ENCODE data around the gene COA8.

COA8 gene

DNA sequence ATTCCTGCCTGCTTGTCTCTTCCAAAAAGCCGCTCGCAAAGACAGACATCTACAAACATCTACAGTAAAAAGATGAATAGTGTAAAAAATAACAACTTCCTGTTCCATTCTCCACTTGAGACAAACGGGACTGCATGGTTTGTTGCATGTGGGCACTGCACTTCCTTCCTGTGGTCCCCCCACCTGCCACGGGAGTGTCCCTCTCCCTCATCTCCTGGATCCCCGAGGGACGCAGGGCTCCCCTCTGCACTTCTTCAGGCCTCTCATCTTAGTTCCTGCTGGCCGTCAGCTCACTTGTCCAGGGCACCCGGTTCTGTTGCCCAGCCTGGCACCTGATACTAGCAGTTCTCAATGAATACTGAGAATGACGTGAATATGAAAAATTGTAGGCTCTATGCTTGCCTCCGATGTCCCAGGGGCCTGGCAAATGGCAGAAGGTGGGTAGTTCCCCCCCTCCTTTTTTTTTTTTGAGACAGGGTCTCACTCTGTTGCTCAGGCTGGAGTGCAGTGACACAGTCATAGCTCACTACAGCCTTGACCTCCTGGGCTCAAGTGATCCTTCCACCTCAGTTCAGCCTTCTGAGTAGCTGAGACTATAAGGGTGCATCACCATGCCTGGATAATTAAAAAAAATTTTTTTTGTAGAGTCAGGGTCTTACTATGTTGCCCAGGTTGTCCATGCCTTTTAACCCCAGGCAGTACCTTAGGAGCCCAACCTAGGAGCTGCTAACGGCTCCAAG, 62.8 kb downstream of the COA8 start:
- no peak for DNase-seq (ENCODE audit: low read depth)

DNA sequence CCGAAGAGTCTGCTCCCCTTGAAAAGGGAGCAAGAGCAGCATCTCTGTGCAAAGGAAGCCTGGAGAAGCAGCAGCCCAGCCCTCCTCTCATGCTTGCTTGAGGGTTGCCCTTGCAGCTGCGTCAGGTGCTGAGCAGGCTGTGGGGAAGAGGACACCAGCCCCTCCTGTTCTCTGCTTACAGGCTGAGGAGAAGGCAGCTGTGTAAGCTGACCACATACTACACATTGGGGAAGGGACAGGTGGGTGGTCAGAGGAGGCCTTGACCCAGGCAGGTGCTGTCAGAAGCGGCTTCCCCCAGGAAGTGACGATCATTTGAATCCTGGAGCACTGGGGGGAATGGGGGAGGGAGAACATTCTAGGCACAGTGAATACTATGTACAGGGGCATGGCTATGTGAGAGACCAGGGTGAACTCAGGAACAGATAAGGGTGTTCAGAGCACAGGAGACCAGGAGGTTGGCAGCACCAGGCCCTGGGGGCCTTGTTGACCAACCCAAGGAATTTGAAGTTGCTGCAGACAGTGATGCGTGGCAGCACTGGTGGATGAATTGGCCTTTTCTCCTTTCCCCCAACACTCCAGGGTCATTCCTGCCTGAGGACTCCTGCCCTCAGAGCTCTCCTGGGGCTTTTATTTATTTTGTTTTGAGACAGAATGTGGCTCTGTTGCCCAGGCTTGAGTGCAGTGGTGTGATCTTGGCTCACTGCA, 63.5 kb downstream of the COA8 start:
- DNase-seq (ENCODE audit: low read depth): no peak

DNA sequence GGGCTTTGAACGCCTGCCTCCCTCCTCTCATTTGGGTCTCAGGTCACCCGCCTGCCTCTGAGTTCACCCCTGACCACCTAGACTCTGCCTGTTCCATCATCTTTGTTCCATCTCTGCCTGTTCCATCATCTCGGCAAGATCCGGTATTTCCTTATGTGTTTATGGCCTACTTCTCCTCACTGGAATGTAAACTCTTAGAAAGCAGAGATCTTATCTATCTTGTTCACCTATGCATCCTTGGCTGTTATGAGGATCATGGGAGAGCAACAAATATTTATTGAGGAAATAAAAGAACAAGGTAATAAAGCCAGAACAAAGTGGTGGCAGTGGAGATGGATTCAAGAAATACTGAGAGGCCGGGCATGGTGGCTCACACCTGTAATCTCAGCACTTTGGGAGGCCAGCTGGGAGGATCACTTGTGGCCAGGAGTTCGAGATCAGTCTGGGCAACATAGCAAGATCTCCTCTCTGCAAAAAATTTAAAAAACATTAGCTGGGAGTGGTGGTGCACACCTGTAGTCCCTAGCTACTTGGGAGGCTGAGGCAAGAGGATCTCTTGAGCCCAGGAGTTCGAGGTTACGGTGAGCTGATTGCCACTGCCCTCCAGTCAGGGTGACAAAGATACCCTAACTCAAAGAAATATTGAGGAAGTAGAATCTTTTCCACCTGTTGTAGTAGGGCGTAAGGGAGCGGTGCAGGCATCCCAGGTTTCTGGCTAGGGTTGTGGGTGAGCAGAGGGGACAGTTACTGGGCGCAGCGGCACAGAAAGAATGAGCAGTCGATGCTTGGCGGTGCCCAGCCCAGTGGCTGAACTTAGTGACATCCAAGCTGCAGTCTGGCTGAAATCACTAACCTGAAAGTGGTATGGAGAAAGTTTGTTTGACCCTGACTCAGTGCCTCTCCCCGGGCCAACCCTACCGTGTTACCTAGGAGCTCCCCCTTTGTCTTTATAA, 64.6 kb downstream of the COA8 start:
- no peak for DNase-seq (ENCODE audit: low read depth)

DNA sequence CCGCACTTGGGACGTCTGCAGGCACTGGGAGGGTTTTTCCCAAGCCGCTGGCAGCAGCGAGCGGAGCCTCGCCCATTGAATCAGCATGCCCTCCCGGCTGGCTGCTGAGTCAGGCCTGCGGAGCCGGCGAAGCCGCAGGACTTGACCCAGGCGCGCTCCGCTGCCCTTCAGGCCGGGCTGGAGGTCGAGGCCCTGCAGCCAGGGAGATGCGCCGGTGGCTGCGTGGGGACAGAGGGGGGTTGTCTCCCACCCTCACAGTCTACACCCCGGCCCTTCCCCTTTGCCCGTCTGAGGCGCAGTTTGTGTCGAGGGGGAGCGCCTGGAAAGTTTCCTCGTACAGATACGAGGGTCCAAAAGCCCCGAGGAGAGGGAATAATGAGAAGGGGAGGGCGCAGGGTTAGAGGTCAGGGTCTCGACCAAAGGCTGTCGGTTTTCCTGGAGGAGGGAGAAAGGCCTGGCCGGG, 65.5 kb downstream of the COA8 start:
- DNase-seq (ENCODE audit: low read depth): no peak

DNA sequence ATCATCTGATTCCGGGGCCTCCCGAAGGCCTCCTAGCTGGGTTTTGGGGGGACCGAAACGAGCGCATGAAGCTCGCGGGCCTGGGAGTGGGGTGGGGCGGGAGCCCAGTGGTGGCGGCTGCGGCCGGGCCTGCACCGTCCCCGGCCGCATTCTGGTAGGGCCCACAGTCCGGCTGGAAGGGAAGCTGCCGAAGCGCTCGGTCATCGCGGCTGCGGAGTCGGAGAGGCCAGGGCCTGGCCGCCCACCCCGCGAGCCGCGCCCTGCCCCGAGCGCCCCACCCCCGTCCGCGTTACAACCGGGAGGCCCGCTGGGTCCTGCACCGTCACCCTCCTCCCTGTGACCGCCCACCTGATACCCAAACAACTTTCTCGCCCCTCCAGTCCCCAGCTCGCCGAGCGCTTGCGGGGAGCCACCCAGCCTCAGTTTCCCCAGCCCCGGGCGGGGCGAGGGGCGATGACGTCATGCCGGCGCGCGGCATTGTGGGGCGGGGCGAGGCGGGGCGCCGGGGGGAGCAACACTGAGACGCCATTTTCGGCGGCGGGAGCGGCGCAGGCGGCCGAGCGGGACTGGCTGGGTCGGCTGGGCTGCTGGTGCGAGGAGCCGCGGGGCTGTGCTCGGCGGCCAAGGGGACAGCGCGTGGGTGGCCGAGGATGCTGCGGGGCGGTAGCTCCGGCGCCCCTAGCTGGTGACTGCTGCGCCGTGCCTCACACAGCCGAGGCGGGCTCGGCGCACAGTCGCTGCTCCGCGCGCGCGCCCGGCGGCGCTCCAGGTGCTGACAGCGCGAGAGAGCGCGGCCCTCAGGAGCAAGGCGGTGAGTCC, 66.1 kb downstream of the COA8 start, which contains the start of gene KLC1:
KLC1 (plus strand) TSS at position 528 of the 819 bp plus-strand sequence. CDS start 25,354 bp downstream, outside the sequence.
- DNase-seq (ENCODE audit: low read depth): no peak

DNA sequence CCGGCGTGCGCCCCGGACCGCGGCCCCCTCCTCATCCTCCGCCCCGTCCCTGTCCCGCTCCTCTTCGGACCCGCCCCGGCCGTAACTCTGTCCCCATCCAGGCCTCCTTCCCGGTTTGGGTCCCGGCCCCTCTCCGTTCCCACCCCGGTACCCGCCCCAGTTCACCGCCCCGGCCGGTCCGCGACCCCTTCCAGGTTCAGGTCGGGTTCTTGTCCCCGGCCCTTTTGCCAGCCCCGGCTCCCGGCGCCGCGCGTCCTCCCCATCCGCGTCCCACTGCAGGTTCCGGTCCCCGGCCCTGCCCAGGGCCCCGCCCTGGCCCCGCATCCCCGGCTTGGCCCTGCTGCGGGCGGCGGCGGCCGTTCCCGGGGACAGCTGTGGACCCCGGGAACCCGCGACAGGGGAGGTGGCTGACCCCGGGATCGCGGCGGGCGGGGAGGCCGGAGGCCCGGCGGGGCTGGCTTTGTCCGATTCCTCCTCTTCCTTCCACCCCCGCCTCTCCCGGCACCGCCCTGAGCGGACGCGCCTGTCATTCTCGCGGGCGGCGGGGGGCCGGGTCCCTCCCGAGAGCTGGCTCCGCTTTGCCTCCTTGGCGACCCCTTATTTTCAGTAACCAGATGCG, 66.9 kb downstream of the COA8 start:
- DNase-seq (ENCODE audit: low read depth): no peak

DNA sequence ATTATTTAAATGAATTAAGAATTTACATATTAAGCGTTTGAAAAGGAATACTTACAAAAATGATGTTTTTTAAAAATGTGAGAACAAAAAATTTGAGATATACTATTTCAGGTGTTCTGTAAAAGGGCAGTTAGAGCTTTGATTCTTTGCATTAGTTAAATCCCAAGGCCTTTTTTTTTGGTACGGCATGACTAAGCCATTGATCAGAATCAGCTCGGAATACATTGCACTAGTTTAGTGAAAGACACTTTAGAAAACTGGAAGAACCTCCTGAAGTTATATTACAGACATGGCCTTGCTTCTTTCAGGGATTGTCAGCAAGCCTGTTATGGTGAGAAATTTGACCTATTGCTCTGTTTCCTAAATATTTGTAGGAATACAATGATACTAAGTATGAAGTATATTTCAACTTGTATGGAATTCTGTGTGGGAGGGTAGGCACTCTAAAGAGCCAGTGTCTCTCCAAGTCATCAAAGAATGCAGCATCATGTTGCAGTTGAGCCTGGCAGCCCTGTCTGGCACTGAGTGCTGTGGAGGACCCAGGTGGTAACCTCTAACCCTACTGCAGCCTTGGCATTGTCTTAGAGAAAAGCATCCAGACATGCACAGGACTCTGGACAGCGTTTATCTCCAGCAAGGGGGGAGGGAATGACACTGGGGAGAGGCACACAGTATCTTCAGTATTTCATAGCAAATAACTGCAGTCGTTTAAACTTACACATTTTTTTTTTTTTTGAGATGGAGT, 67.8 kb downstream of the COA8 start:
- DNase-seq (ENCODE audit: low read depth): no peak

DNA sequence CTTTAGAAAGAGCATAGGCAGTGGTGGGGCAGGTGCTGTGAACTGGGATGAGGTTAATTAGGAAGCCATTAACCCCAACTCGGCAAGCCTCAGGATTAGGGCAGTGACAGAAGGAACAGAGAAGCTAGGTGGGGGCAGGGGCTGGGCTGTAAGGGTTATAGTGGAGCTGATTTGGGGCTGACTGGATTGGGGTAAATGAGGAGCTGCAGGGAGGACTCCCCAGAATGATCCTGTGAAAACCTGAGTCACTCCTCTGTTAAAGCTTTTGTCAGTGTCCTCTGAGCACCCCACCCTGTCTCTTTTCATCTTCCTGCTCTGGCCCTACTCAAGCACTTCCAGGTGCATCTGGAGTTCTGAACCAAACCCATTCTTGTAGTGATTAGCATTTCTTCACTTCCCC, 70.6 kb downstream of the COA8 start:
- DNase-seq (ENCODE audit: low read depth): no peak

DNA sequence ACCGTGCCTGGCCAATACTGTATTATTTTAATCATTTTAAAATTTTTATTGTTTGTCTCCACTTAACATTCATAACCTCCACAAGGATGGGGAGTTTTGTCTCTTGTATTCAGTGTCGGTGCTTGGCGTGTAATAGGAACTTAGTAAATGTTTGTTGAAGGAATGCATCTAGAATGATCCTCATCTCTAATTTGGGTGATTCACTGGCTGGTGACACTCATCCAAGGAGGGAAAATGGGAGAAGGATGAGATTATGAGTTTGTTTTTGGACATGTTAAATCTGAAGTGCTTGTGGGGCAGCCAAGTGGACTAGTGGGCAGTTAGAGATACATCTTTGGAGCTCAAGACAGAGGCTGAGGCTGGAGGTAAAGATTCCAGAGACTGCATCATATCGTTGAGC, 71.4 kb downstream of the COA8 start:
- DNase-seq (ENCODE audit: low read depth): no peak

DNA sequence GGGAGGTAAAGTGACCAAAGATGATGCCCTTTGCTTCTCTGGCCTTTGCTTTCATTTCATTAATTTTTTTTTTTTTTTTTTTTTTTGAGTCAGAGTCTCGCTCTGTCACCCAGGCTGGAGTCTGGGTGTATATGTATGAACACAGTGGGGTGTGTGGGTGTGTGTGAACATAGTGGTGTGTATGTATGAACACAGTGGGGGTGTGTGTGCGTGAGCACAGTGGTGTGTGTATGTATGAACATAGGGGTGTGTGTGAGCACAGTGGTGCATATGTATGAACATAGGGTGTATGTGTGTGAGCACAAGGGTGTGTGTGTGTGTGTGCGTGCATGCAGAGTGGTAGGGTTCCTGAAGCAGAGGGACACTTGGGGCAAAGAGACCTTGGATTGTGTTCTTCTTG, 75.8 kb downstream of the COA8 start:
- DNase-seq (ENCODE audit: low read depth): no peak

Data from HS-5 (cell line).